Cardiac muscle cell (in vitro differentiated cells and primary cell): Measurements from ENCODE around the gene SV2C. TPM values are rescaled to one million over a fixed set of nuclear protein-coding genes. Genes with fewer than 3 reads are reported as not detected.
"Not testable (repeated sequence)": the region's sequence is repeated elsewhere in the genome, so short reads cannot be mapped to it uniquely, and the experiment has no call there.

Experiments
- DNase-seq, 2 donors: peaks; one replicate each; pipeline versions ENCODE4 v3.0.0 to v3.0.0-alpha.2; 2010 to 2017; ENCODE audit warnings: low read depth in 1 of 2, low spot score in 1 of 2
- H3K27ac ChIP-seq: fragments of 200-600 bp; sonication (generic); 2 replicates; pipeline ENCODE4 v1.5.1; 2016
- H3K27me3 ChIP-seq: fragments of 200-600 bp; sonication (generic); 2 replicates; pipeline ENCODE4 v1.6.0; 2016; ENCODE audit warnings: control low read depth
- H3K36me3 ChIP-seq: fragments of 200-600 bp; sonication (generic); 2 replicates; pipeline ENCODE4 v1.5.1; 2016; ENCODE audit warnings: control low read depth
- H3K4me1 ChIP-seq: fragments of 200-600 bp; sonication (generic); 2 replicates; pipeline ENCODE4 v1.8.1; 2017; ENCODE audit warnings: low read depth, mild to moderate bottlenecking, mixed run types
- H3K4me3 ChIP-seq: fragments of 200-600 bp; sonication (generic); 2 replicates; pipeline ENCODE4 v1.5.1; 2016; ENCODE audit warnings: mild to moderate bottlenecking
- H3K9me3 ChIP-seq: fragments of 200-600 bp; sonication (generic); 2 replicates; pipeline ENCODE4 v1.5.1; 2017; ENCODE audit warnings: low read depth, mild to moderate bottlenecking, control low read depth
- CTCF ChIP-seq: IDR thresholded peaks from 2 replicates; pipeline ENCODE4 v1.5.1; 2012; ENCODE audit warnings: low read depth, mild to moderate bottlenecking, low read length
- polyA plus RNA-seq: library from polyadenylated mRNA; unstranded; fragments of >200 nt; fragmentation: Nextera tagmentation; extraction: Ambion mirVana; gene quantifications from 2 replicates; pipeline ENCODE4 v1.2.1, GENCODE V29; 2016
- total RNA-seq: library from RNA; depleted of rRNA; stranded (reverse); fragments of >200 nt; gene quantifications from 2 replicates; pipeline ENCODE4 v1.2.3, GENCODE V29; 2016

The SV2C gene
- total and polyA plus RNA-seq, 2 experiments from 2014 or later: 0.13 to 0.24 TPM

- peaks cover 11% of the 10 kb centered on the region for H3K4me1 ChIP-seq
- H3K9me3 ChIP-seq: no peaks in the 10 kb centered on the region
- no peak for TF ChIP-seq CTCF
- H3K27me3 ChIP-seq: no peaks in the 10 kb centered on the region
- H3K36me3 ChIP-seq: no peaks in the 10 kb centered on the region
- H3K4me3 ChIP-seq: no peak overlapping the region
- no peak for DNase-seq
- no peak overlapping the region for H3K27ac ChIP-seq
Measured at GRCh38 chr5:76331126-76331525, 247.9 kb downstream of the SV2C start.

GRCh38 chr5:76332102-76332501, 248.9 kb downstream of the SV2C start:
- no peak for TF ChIP-seq CTCF
- Histone ChIP-seq H3K36me3 (no peaks in the 10 kb centered on the region), H3K4me3 (no peak overlapping the region), H3K4me1 (peaks cover under 1% of the 10 kb centered on the region), H3K9me3 (no peaks in the 10 kb centered on the region), H3K27ac (no peak overlapping the region), H3K27me3 (no peaks in the 10 kb centered on the region)
- DNase-seq: no peak

GRCh38 chr5:76332611-76333205, 249.5 kb downstream of the SV2C start:
- Histone ChIP-seq H3K9me3 (no peaks in the 10 kb centered on the region), H3K27ac (no peak overlapping the region), H3K4me3 (no peak overlapping the region), H3K4me1 (no peaks in the 10 kb centered on the region), H3K27me3 (no peaks in the 10 kb centered on the region), H3K36me3 (no peaks in the 10 kb centered on the region)
- DNase-seq: no peak
- no peak for TF ChIP-seq CTCF

GRCh38 chr5:76333571-76333970, 250.4 kb downstream of the SV2C start:
- no peak for DNase-seq
- H3K4me3 ChIP-seq: no peak overlapping the region
- no peak for TF ChIP-seq CTCF
- no peaks in the 10 kb centered on the region for H3K4me1 ChIP-seq
- H3K9me3 ChIP-seq: no peaks in the 10 kb centered on the region
- H3K27me3 ChIP-seq: no peaks in the 10 kb centered on the region
- H3K27ac ChIP-seq: no peak overlapping the region
- no peaks in the 10 kb centered on the region for H3K36me3 ChIP-seq

GRCh38 chr5:76334574-76334973, 251.4 kb downstream of the SV2C start:
- H3K9me3 ChIP-seq: no peaks in the 10 kb centered on the region
- no peak overlapping the region for H3K27ac ChIP-seq
- no peak for DNase-seq
- no peak overlapping the region for H3K4me3 ChIP-seq
- H3K4me1 ChIP-seq: no peaks in the 10 kb centered on the region
- no peak for TF ChIP-seq CTCF
- H3K27me3 ChIP-seq: no peaks in the 10 kb centered on the region
- no peaks in the 10 kb centered on the region for H3K36me3 ChIP-seq

- not testable (repeated sequence) for H3K27ac ChIP-seq, H3K9me3 ChIP-seq, H3K27me3 ChIP-seq, H3K4me3 ChIP-seq, H3K4me1 ChIP-seq, H3K36me3 ChIP-seq, DNase-seq
Measured at GRCh38 chr5:76335451-76335850, 252.3 kb downstream of the SV2C start.

- not testable (repeated sequence) for H3K27ac ChIP-seq, DNase-seq, H3K36me3 ChIP-seq, H3K4me1 ChIP-seq, H3K27me3 ChIP-seq, H3K4me3 ChIP-seq, H3K9me3 ChIP-seq
Measured at GRCh38 chr5:76336253-76336809, 253.1 kb downstream of the SV2C start.
